Spinal cord (tissue), 10 donors: ENCODE data around the gene SATB2. TPM values are rescaled to one million over a fixed set of nuclear protein-coding genes. Genes with fewer than 3 reads are reported as not detected.

Source experiments
- DNase-seq, 6 donors: peaks; one replicate each; pipeline versions ENCODE4 v3.0.0 to v3.0.0-alpha.2; 2013 to 2015; ENCODE audit warnings: low spot score in 6 of 6, low read depth in 4 of 6
- H3K27ac ChIP-seq: one replicate; pipeline ENCODE4 v1.5.1; 2013; ENCODE audit warnings: low read depth, low read length, control low read depth
- H3K27me3 ChIP-seq: one replicate; pipeline ENCODE4 v1.6.1; 2013; ENCODE audit warnings: low read length; ENCODE audit not compliant: control insufficient read depth, insufficient read depth
- H3K36me3 ChIP-seq: one replicate; pipeline ENCODE4 v1.6.1; 2013; ENCODE audit warnings: low read length; ENCODE audit not compliant: control insufficient read depth, insufficient read depth
- H3K4me1 ChIP-seq: one replicate; pipeline ENCODE4 v1.6.1; 2013; ENCODE audit warnings: low read length; ENCODE audit not compliant: control insufficient read depth, insufficient read depth
- H3K4me3 ChIP-seq: one replicate; pipeline ENCODE4 v1.5.1; 2013; ENCODE audit warnings: low read depth, low read length, control low read depth
- H3K9me3 ChIP-seq: one replicate; pipeline ENCODE4 v1.6.1; 2013; ENCODE audit warnings: low read length; ENCODE audit not compliant: control insufficient read depth, insufficient read depth
- WGBS: methylation state at CpG from one replicate; pipeline ENCODE4 v1.1.5; 2013; ENCODE audit warnings: missing lambda C conversion rate; ENCODE audit not compliant: insufficient coverage; 5-methylcytosine and 5-hydroxymethylcytosine counted together
- polyA plus RNA-seq, 2 donors: library from polyadenylated mRNA; unstranded; fragments of 120-200 nt; gene quantifications; one replicate each; pipeline ENCODE4 v1.2.1, GENCODE V29; 2013; ENCODE audit not compliant: insufficient read length in 2 of 2
- total RNA-seq, 2 donors: library from RNA; depleted of rRNA in 1 of 2; stranded (reverse); fragments of 120-200 nt in 1 of 2; fragments of >200 nt in 1 of 2; gene quantifications; one replicate each; pipeline versions ENCODE4 v1.2.3 to v1.2.4, GENCODE V29; 2013 to 2014
- donor health status: healthy.

SATB2 gene
- total and polyA plus RNA-seq, 4 donors = 5.5 to 18.1 (median 7.9) TPM

- Histone ChIP-seq H3K27me3 (no peaks in the 10 kb centered on the region), H3K9me3 (no peaks in the 10 kb centered on the region), H3K4me3 (no peak overlapping the region), H3K36me3 (no peaks in the 10 kb centered on the region), H3K27ac (no peak overlapping the region), H3K4me1 (no peaks in the 10 kb centered on the region)
- WGBS = no CpG with 5 or more reads among the region's 3 CpGs
- DNase-seq = peak in 1 of 6 donors; percentile 60
These were observed 43.7 kb downstream of the SATB2 start for GRCh38 chr2:199414001-199414400.

- no peaks in the 10 kb centered on the region for H3K36me3 ChIP-seq
- no peaks in the 10 kb centered on the region for H3K4me1 ChIP-seq
- H3K27me3 ChIP-seq = no peaks in the 10 kb centered on the region
- no peak overlapping the region for H3K4me3 ChIP-seq
- DNase-seq = no peak
- no peaks in the 10 kb centered on the region for H3K9me3 ChIP-seq
- no CpG with 5 or more reads among the region's 4 CpGs for WGBS
- no peak overlapping the region for H3K27ac ChIP-seq
These were observed 47.8 kb downstream of the SATB2 start for GRCh38 chr2:199409759-199410529.

GRCh38 chr2:199407421-199407820 lies 50.3 kb downstream of the SATB2 start:
- H3K4me3 ChIP-seq = no peak overlapping the region
- H3K27me3 ChIP-seq = no peaks in the 10 kb centered on the region
- no peak for DNase-seq
- no peaks in the 10 kb centered on the region for H3K9me3 ChIP-seq
- no peaks in the 10 kb centered on the region for H3K36me3 ChIP-seq
- no peak overlapping the region for H3K27ac ChIP-seq
- no peaks in the 10 kb centered on the region for H3K4me1 ChIP-seq

- Histone ChIP-seq H3K27me3 (no peaks in the 10 kb centered on the region), H3K27ac (no peak overlapping the region), H3K4me1 (no peaks in the 10 kb centered on the region), H3K4me3 (no peak overlapping the region), H3K9me3 (no peaks in the 10 kb centered on the region), H3K36me3 (no peaks in the 10 kb centered on the region)
- no peak for DNase-seq
These were observed 52.5 kb downstream of the SATB2 start for GRCh38 chr2:199405241-199405640.

GRCh38 chr2:199404841-199405240 lies 52.9 kb downstream of the SATB2 start:
- no peaks in the 10 kb centered on the region for H3K27me3 ChIP-seq
- H3K9me3 ChIP-seq = no peaks in the 10 kb centered on the region
- WGBS = no CpG with 5 or more reads among the region's 1 CpG
- H3K27ac ChIP-seq = no peak overlapping the region
- H3K36me3 ChIP-seq = no peaks in the 10 kb centered on the region
- peak in 1 of 6 donors; percentile 70 for DNase-seq
- H3K4me3 ChIP-seq = no peak overlapping the region
- H3K4me1 ChIP-seq = no peaks in the 10 kb centered on the region

GRCh38 chr2:199395311-199395710 lies 62.4 kb downstream of the SATB2 start:
- Histone ChIP-seq H3K4me3 (no peak overlapping the region), H3K4me1 (no peaks in the 10 kb centered on the region), H3K27ac (no peak overlapping the region), H3K9me3 (no peaks in the 10 kb centered on the region), H3K36me3 (no peaks in the 10 kb centered on the region), H3K27me3 (no peaks in the 10 kb centered on the region)
- no peak for DNase-seq

- no peaks in the 10 kb centered on the region for H3K36me3 ChIP-seq
- no peak overlapping the region for H3K4me3 ChIP-seq
- H3K27me3 ChIP-seq = no peaks in the 10 kb centered on the region
- no peaks in the 10 kb centered on the region for H3K4me1 ChIP-seq
- no CpG with 5 or more reads among the region's 1 CpG for WGBS
- H3K27ac ChIP-seq = no peak overlapping the region
- no peak for DNase-seq
- no peaks in the 10 kb centered on the region for H3K9me3 ChIP-seq
These were observed 65.4 kb downstream of the SATB2 start for GRCh38 chr2:199392363-199392762.

GRCh38 chr2:199388728-199389268 lies 68.9 kb downstream of the SATB2 start:
- Histone ChIP-seq H3K9me3 (no peaks in the 10 kb centered on the region), H3K27me3 (no peaks in the 10 kb centered on the region), H3K4me3 (no peak overlapping the region), H3K4me1 (no peaks in the 10 kb centered on the region), H3K27ac (no peak overlapping the region), H3K36me3 (no peaks in the 10 kb centered on the region)
- DNase-seq = no peak
- WGBS = no CpG with 5 or more reads among the region's 1 CpG

- H3K36me3 ChIP-seq = no peaks in the 10 kb centered on the region
- DNase-seq = no peak
- no peak overlapping the region for H3K27ac ChIP-seq
- H3K27me3 ChIP-seq = no peaks in the 10 kb centered on the region
- H3K9me3 ChIP-seq = no peaks in the 10 kb centered on the region
- H3K4me3 ChIP-seq = no peak overlapping the region
- WGBS = no CpG with 5 or more reads among the region's 1 CpG
- no peaks in the 10 kb centered on the region for H3K4me1 ChIP-seq
These were observed 73.7 kb downstream of the SATB2 start for GRCh38 chr2:199384043-199384442.

- Histone ChIP-seq H3K4me3 (no peak overlapping the region), H3K27ac (no peak overlapping the region), H3K9me3 (no peaks in the 10 kb centered on the region), H3K4me1 (no peaks in the 10 kb centered on the region), H3K27me3 (no peaks in the 10 kb centered on the region), H3K36me3 (no peaks in the 10 kb centered on the region)
- 25% methylated on average over 1 of the region's 4 CpGs for WGBS
- DNase-seq = peak in 1 of 6 donors; percentile 86
These were observed 74.7 kb downstream of the SATB2 start for GRCh38 chr2:199383021-199383420.
